Measurements from ENCODE around the gene KRTAP16-1. TPM values are rescaled to one million over a fixed set of nuclear protein-coding genes. Genes with fewer than 3 reads are reported as not detected.

KRTAP16-1 gene
- total RNA-seq, 1 experiment from 2014 or later: not detected

GRCh38 chr17:41354536-41354935, 45.4 kb upstream of the KRTAP16-1 start:
- ChIA-PET CTCF (no interaction called here), POLR2A (no interaction called here)
- Mint-ChIP-seq H3K4me3 (no peak overlapping the region), H3K4me1 (no peaks in the 10 kb centered on the region), H3K36me3 (no peaks in the 10 kb centered on the region), H3K9me3 (0 out of 2 replicates have a peak, but pooled peaks cover 10% of the 10 kb centered on the region), H3K27me3 (ENCODE audit: low read depth) (peaks cover 5% of the 10 kb centered on the region), H3K27ac (no peak overlapping the region)
- TF ChIP-seq, protein P1, sequence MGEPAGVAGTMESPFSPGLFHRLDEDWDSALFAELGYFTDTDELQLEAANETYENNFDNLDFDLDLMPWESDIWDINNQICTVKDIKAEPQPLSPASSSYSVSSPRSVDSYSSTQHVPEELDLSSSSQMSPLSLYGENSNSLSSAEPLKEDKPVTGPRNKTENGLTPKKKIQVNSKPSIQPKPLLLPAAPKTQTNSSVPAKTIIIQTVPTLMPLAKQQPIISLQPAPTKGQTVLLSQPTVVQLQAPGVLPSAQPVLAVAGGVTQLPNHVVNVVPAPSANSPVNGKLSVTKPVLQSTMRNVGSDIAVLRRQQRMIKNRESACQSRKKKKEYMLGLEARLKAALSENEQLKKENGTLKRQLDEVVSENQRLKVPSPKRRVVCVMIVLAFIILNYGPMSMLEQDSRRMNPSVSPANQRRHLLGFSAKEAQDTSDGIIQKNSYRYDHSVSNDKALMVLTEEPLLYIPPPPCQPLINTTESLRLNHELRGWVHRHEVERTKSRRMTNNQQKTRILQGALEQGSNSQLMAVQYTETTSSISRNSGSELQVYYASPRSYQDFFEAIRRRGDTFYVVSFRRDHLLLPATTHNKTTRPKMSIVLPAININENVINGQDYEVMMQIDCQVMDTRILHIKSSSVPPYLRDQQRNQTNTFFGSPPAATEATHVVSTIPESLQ (CRISPR knock-in tag; IDR thresholded peaks at IDR 0.05): no peak
- TF ChIP-seq ARID4B (CRISPR knock-in tag; IDR thresholded peaks at IDR 0.05; ENCODE audit: borderline replicate concordance) (no peak), FOXJ3 (CRISPR knock-in tag; IDR thresholded peaks at IDR 0.05; ENCODE audit: borderline replicate concordance) (no peak), E2F4 (CRISPR knock-in tag; IDR thresholded peaks at IDR 0.05; ENCODE audit: borderline replicate concordance, low read depth) (no peak)
- TF ChIP-seq, protein P2, sequence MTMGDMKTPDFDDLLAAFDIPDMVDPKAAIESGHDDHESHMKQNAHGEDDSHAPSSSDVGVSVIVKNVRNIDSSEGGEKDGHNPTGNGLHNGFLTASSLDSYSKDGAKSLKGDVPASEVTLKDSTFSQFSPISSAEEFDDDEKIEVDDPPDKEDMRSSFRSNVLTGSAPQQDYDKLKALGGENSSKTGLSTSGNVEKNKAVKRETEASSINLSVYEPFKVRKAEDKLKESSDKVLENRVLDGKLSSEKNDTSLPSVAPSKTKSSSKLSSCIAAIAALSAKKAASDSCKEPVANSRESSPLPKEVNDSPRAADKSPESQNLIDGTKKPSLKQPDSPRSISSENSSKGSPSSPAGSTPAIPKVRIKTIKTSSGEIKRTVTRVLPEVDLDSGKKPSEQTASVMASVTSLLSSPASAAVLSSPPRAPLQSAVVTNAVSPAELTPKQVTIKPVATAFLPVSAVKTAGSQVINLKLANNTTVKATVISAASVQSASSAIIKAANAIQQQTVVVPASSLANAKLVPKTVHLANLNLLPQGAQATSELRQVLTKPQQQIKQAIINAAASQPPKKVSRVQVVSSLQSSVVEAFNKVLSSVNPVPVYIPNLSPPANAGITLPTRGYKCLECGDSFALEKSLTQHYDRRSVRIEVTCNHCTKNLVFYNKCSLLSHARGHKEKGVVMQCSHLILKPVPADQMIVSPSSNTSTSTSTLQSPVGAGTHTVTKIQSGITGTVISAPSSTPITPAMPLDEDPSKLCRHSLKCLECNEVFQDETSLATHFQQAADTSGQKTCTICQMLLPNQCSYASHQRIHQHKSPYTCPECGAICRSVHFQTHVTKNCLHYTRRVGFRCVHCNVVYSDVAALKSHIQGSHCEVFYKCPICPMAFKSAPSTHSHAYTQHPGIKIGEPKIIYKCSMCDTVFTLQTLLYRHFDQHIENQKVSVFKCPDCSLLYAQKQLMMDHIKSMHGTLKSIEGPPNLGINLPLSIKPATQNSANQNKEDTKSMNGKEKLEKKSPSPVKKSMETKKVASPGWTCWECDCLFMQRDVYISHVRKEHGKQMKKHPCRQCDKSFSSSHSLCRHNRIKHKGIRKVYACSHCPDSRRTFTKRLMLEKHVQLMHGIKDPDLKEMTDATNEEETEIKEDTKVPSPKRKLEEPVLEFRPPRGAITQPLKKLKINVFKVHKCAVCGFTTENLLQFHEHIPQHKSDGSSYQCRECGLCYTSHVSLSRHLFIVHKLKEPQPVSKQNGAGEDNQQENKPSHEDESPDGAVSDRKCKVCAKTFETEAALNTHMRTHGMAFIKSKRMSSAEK (CRISPR knock-in tag; IDR thresholded peaks at IDR 0.05; ENCODE audit: borderline replicate concordance): no peak
- DNase-seq (ENCODE audit: low spot score) (no peak), ATAC-seq (no peak)

GRCh38 chr17:41352597-41353366, 43.7 kb upstream of the KRTAP16-1 start:
- POLR2A ChIA-PET: no interaction called here
- TF ChIP-seq NFYB (CRISPR knock-in tag; conservative IDR thresholded peaks at IDR 0.05; ENCODE audit: low read depth): no peak
- no peak for TF ChIP-seq KAT7 (CRISPR knock-in tag; IDR thresholded peaks at IDR 0.05; ENCODE audit: borderline replicate concordance)
- TF ChIP-seq SMAD4 (CRISPR knock-in tag; IDR thresholded peaks at IDR 0.05): no peak
- TF ChIP-seq JAZF1 (CRISPR knock-in tag; IDR thresholded peaks at IDR 0.05): no peak
- TF ChIP-seq, protein P3, sequence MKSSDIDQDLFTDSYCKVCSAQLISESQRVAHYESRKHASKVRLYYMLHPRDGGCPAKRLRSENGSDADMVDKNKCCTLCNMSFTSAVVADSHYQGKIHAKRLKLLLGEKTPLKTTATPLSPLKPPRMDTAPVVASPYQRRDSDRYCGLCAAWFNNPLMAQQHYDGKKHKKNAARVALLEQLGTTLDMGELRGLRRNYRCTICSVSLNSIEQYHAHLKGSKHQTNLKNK (CRISPR knock-in tag; IDR thresholded peaks at IDR 0.05): no peak
- TF ChIP-seq, protein P4, sequence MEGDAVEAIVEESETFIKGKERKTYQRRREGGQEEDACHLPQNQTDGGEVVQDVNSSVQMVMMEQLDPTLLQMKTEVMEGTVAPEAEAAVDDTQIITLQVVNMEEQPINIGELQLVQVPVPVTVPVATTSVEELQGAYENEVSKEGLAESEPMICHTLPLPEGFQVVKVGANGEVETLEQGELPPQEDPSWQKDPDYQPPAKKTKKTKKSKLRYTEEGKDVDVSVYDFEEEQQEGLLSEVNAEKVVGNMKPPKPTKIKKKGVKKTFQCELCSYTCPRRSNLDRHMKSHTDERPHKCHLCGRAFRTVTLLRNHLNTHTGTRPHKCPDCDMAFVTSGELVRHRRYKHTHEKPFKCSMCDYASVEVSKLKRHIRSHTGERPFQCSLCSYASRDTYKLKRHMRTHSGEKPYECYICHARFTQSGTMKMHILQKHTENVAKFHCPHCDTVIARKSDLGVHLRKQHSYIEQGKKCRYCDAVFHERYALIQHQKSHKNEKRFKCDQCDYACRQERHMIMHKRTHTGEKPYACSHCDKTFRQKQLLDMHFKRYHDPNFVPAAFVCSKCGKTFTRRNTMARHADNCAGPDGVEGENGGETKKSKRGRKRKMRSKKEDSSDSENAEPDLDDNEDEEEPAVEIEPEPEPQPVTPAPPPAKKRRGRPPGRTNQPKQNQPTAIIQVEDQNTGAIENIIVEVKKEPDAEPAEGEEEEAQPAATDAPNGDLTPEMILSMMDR (IDR thresholded peaks at IDR 0.05): no peak
- TF ChIP-seq ZNF396 (CRISPR knock-in tag; IDR thresholded peaks at IDR 0.05; ENCODE audit: borderline replicate concordance): no peak
- TF ChIP-seq, protein P2 (CRISPR knock-in tag; IDR thresholded peaks at IDR 0.05; ENCODE audit: borderline replicate concordance): no peak
- TF ChIP-seq ZNF416 (CRISPR knock-in tag; IDR thresholded peaks at IDR 0.05): no peak
- no peak for TF ChIP-seq ELF4 (CRISPR knock-in tag; IDR thresholded peaks at IDR 0.05; ENCODE audit: low read depth)

More at GRCh38 chr17:41352597-41353366, 43.7 kb upstream of the KRTAP16-1 start:
- no peaks in the 10 kb centered on the region for H3K4me1 Mint-ChIP-seq
- DNase-seq (ENCODE audit: low spot score): peak; percentile 16
- 0 out of 2 replicates have a peak, but pooled peaks cover 10% of the 10 kb centered on the region for H3K9me3 Mint-ChIP-seq
- no peak overlapping the region for H3K4me3 Mint-ChIP-seq
- no peaks in the 10 kb centered on the region for H3K36me3 Mint-ChIP-seq
- H3K27me3 Mint-ChIP-seq (ENCODE audit: low read depth): peaks cover 5% of the 10 kb centered on the region
- ATAC-seq: no peak
- CTCF ChIA-PET: no interaction called here
- no peak overlapping the region for H3K27ac Mint-ChIP-seq
